Activated CD4-positive, alpha-beta memory T cell treated with anti-CD3 and anti-CD28 coated beads, Interleukin-2, amount 10 ng/mL, durations not matched to agents 7 days and 5 days (primary cell): ENCODE results near the gene PXDN. TPM values are rescaled to one million over a fixed set of nuclear protein-coding genes. Genes with fewer than 3 reads are reported as not detected.

Source experiments
- CTCF ChIA-PET: fragments of 350-600 bp; sonication (Branson Sonifier 250); formaldehyde crosslinking; loops from one replicate; lab custom pipeline; 2021; ENCODE audit warnings: antibody characterized with exemption, inconsistent platforms; lab: Charles Lee
- POLR2A ChIA-PET: fragments of 350-600 bp; sonication (Branson Sonifier 250); formaldehyde crosslinking; loops from one replicate; lab custom pipeline; 2021; ENCODE audit warnings: antibody characterized with exemption; lab: Charles Lee
- DNase-seq: peaks from one replicate; pipeline ENCODE4 v3.0.0-alpha.2; 2020
- H3K27ac Mint-ChIP-seq: one replicate; pipeline ENCODE4 v1.8.0; 2021; ENCODE audit warnings: mild to moderate bottlenecking, mixed read lengths
- H3K27me3 Mint-ChIP-seq: one replicate; pipeline ENCODE4 v1.8.0; 2021; ENCODE audit warnings: mixed read lengths
- H3K36me3 Mint-ChIP-seq: one replicate; pipeline ENCODE4 v1.8.0; 2021; ENCODE audit warnings: low read depth, mixed read lengths
- H3K4me1 Mint-ChIP-seq: one replicate; pipeline ENCODE4 v1.8.0; 2021; ENCODE audit warnings: mixed read lengths
- H3K4me3 Mint-ChIP-seq: one replicate; pipeline ENCODE4 v1.8.0; 2021; ENCODE audit warnings: mild to moderate bottlenecking, mixed read lengths
- H3K9me3 Mint-ChIP-seq: one replicate; pipeline ENCODE4 v1.8.0; 2021; ENCODE audit warnings: mixed read lengths
- total RNA-seq, 2 experiments: library from RNA; stranded (reverse); gene quantifications; one replicate each; pipeline ENCODE4 v1.2.3, GENCODE V29; 2021

The PXDN gene
- total RNA-seq, 2 experiments from 2014 or later, result not detected

DNA sequence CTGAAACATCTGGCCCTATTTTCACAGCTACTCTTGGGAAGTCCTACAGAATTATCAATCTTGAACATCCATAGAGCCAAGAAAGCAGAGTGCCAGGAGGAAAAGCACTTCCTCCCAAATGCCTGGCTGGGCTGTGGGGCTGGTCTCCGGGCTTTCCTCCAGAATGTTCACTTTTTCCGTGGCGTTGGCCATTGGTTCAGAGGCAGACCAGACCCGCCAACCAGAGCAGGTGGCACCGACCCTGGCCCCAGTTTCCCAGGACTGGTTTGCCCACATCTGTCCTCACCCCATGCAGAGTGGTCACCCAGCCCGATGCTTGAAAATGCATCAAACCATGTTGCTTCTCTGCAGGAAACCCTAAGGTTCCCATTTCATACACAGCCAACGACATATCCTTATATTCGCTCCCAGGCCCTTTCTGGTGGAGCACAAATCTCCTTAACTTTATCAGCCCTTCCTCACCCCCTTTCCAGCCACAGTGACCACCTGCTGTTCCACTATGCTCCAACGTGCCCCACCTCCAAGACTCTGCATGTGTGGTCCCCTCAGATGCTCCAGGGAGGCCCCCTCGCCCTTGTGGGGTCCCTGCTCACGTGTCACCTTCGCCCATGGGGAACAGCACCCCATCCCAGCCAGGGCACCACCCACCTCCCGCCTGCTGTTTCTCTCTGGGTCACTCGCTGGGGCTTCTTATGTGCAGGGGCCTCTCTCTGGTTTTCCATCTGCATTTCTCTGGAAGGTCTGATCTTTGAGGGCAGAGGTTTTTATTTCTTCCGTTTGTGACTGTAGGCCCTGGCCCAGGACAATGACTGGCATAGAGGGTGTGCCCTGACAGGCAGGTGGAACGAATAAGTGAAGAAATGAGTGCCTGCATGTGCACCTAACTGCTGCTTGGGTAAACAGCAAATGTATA, 92.9 kb downstream of the PXDN start:
- Mint-ChIP-seq H3K9me3 (no peaks in the 10 kb centered on the region), H3K27ac (no peak overlapping the region)
- CTCF ChIA-PET, result no interaction called here

DNA sequence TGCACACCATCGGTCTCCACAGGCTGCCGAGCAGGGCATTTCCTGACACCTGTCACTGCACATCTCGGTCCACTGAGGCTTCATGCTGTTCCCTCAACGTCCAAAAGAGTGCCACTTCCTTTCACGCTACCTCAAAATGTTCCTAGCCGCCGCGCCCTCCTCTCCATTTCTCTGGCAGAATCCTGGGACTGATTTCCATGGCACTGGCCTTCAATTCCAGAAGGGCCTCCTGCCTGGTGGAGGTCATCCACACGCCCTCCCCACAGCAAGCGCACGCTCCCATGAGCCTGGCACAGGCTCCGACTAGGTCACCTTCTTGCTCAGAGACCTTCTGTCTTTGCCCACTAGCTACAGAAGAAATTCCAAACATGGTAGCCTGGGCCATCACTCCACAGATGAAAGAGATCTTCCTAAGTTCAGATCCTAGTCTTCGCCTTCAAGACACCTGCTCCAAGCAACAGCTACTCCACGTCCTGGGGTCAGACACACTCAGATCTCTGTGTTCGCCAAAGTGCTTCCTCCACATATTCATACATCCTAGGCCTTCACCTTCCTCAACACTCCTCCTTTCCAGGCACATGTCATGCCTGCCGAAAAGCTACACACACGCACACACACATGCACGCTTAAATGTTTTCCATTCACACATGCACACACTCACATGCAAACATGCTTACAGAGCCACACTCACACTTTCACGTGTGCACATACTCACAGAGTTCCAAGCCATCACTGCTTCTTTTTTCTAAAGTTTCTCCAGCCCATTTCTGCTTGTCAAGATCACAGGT, 94.0 kb downstream of the PXDN start:
- Mint-ChIP-seq H3K4me1 (no peaks in the 10 kb centered on the region), H3K36me3 (no peaks in the 10 kb centered on the region), H3K27ac (no peak overlapping the region), H3K4me3 (no peak overlapping the region), H3K27me3 (no peaks in the 10 kb centered on the region), H3K9me3 (no peaks in the 10 kb centered on the region)
- POLR2A ChIA-PET, result no interaction called here
- CTCF ChIA-PET, result no interaction called here
- DNase-seq, result no peak

More for the DNA sequence above, 92.9 kb downstream of the PXDN start:
- Mint-ChIP-seq H3K4me3 (no peak overlapping the region), H3K27me3 (no peaks in the 10 kb centered on the region), H3K4me1 (no peaks in the 10 kb centered on the region), H3K36me3 (no peaks in the 10 kb centered on the region)
- POLR2A ChIA-PET, result no interaction called here
- no peak for DNase-seq

DNA sequence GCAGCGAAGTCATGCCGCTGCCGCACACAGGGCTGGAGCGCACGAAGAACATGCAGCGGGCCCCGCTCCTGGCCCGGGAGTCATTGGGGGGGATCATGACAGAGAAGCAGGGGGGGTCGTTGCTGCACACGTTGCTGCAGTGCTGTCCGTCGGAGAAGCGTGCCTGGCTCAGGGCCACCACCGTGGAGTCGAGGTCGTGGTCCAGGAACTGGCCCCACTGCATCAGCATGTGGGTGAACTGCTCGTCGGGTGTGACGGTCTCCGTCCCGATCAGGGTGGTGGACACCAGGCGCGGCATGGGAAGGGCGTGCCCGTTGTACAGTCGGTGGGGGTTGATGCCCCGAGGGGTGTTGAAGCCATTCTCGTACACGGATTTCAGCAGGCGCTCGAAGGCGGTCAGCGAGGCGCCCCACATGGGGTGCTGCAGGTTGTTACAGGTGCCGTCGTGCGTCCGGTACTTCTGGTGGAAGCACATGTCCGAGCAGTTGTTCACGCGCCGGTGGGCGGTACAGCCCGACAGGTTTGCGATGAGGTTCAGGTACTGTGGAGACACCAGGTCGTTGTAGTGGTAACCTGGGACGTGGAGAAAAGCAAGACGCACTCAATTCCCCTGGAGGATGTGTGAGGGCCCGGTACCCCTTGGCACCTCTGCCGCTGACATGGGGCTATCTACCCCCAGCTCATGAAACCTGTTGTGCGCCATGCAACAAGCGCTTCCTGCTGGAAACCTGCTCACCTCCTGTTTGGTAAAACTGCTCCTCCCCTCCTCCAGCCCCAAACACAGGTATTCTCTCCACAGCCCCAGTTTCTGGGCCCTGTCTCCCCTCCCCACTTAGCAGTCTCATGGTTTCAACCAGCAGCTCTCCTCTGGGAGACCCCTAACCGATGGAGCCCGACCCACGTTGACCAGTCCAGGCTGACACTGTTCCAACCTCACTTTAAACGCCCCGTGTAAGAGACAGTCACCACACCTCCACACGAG, 94.9 kb downstream of the PXDN start:
- CTCF ChIA-PET, result no interaction called here
- Mint-ChIP-seq H3K36me3 (no peaks in the 10 kb centered on the region), H3K9me3 (no peaks in the 10 kb centered on the region), H3K27ac (no peak overlapping the region), H3K4me3 (no peak overlapping the region), H3K4me1 (no peaks in the 10 kb centered on the region), H3K27me3 (no peaks in the 10 kb centered on the region)
- no peak for DNase-seq
- POLR2A ChIA-PET, result no interaction called here

DNA sequence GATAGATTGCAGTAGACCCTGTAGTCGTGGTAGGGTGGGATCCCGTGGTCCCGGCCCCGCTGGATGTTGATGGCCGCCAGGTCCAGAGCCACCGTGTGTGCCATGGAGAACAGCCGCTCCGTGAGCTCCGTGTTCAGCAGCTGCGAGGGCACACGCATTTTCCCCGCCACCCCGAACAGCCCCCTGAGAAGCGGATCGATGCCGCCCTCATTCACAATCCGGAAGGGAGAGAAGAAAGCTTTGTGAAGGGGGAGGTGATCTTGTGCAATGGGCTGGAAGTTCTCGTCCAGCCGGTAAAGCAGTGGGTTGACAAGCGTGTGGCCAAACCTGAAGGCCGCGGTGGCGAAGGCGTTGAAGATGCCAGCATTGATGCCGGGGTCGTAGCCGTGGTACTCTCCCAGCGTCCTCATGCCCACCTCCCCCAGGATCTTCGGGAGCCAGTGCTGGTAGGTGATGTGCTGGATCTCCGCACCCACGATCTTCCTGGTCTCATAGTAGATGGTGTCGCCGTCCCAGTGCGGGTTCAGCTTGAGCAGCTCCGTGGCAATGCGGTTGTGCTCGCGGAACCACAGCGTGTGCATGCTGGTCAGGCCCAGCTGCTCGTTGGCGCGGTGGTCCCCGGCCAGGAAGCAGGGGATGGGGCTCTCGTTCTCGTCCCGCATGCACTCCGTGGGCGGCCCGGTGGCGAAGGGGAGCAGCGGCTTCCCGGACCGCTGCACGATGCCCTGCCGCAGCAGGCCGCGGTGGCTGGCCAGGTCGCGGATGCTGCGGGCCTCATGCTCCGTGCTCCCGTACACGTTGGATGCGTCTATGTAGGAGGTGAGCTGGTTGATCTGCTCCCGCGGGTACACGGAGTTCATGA, 95.8 kb downstream of the PXDN start:
- no peak for DNase-seq
- Mint-ChIP-seq H3K4me3 (no peak overlapping the region), H3K4me1 (no peaks in the 10 kb centered on the region), H3K9me3 (no peaks in the 10 kb centered on the region), H3K27ac (no peak overlapping the region), H3K36me3 (no peaks in the 10 kb centered on the region), H3K27me3 (no peaks in the 10 kb centered on the region)
- POLR2A ChIA-PET, result no interaction called here
- CTCF ChIA-PET, result interaction anchor here (1.4 kb wide), 1 partner anchor 121 kb away, joined by 3 read pairs; no protein-coding TSS in a partner anchor

DNA sequence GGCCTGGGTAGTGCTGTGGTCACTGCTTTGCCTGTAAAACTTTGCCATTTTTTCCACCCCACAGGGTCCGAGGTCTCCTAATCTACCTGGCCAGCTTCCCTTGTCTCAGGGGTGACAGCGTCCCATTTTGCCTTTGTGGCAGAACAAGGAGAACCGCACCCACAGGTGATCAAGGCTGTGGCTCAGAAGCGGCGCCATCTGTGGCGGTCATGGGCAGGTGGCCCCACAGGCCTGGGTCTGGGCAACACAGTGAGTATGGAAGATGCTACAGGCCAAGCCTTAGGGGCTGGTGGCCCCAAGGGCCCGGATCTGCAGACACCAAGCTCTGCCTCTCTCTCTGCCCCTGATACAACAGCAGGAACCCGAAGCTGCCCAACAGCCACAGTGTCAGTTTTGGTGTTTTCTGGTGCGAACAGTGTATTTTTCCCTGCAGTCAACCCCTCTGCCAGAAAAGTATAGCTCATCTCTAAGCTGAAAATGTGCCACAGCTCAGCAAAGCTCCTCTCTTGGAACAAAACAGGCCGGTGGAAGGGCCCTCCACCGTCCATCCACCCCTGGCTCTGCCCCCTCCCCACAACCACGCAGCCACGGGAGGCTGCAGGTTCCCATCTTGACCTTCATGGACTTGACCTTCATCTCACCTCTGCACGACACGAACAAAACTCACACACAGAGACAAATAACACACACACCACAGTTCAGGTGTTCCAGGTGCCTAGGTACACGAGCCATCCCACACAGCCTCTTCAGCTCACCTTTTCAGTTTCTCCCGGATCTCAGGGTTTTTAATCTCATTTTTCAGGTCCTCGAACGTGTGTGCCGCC, 96.7 kb downstream of the PXDN start:
- Mint-ChIP-seq H3K4me3 (no peak overlapping the region), H3K27me3 (no peaks in the 10 kb centered on the region), H3K36me3 (no peaks in the 10 kb centered on the region), H3K27ac (no peak overlapping the region), H3K4me1 (no peaks in the 10 kb centered on the region), H3K9me3 (no peaks in the 10 kb centered on the region)
- no peak for DNase-seq
- ChIA-PET CTCF (interaction anchor here (1.4 kb wide), 1 partner anchor 122 kb away, joined by 3 read pairs; no protein-coding TSS in a partner anchor), POLR2A (no interaction called here)

DNA sequence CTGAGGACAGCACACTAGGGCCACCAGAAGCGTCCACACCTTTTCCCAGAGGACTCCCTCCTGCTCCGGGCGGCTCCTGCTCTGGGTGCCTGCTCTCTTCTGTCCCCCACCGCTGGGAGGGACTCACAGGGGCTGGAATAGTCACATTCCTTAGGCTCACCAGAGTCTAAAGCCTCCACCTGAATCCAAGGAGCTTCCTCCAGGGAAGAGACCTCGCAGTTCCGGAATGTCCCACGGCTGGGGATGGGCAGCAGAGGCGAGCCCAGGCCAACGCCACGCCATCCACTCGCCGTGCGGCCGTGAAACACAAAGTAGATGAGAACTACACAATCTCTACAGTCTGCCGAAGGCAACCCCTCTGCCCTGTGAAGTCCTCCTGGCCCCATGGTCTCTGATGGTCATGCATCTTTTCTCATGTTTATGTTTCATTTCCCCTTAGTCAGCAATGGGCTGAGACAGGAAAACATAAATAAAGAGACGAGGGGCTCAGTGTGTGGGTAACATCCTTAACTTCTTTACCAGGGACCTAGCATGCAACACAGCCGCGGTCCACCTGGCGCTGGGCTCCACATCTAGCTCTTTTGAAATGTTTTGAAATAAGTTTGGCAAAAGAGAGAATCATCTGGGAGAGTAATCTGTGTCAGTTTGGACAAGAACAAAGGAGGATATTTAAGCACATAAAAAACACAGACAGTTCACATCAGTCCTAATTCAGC, 98.4 kb downstream of the PXDN start:
- Mint-ChIP-seq H3K4me1 (no peaks in the 10 kb centered on the region), H3K9me3 (no peaks in the 10 kb centered on the region), H3K27ac (no peak overlapping the region), H3K4me3 (no peak overlapping the region), H3K36me3 (no peaks in the 10 kb centered on the region), H3K27me3 (no peaks in the 10 kb centered on the region)
- DNase-seq, result no peak
- POLR2A ChIA-PET, result no interaction called here
- CTCF ChIA-PET, result no interaction called here

DNA sequence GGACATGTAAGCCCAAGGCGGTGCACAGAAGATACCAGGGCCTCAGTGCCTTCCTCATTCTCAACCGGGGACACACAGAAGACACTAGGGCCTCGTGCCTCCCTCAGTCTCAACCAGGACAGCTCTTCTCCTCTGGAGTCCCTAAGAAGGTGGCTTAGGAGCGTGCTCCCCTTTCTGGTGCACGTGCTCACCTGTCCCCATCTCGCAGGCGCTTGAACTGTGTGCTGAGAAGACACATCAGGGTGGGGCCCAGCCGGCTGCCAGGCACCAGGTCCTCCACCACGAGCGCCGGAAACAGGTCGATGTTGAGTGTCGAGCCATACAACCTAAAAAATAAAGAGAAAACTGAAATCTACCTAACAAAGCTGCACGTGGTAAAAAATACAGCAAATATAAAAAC, 99.9 kb downstream of the PXDN start:
- H3K27ac Mint-ChIP-seq, result no peak overlapping the region
- no peaks in the 10 kb centered on the region for H3K27me3 Mint-ChIP-seq
- DNase-seq, result no peak
- POLR2A ChIA-PET, result no interaction called here
- CTCF ChIA-PET, result no interaction called here
- no peaks in the 10 kb centered on the region for H3K36me3 Mint-ChIP-seq
- no peak overlapping the region for H3K4me3 Mint-ChIP-seq
- no peaks in the 10 kb centered on the region for H3K4me1 Mint-ChIP-seq
- H3K9me3 Mint-ChIP-seq, result no peaks in the 10 kb centered on the region

DNA sequence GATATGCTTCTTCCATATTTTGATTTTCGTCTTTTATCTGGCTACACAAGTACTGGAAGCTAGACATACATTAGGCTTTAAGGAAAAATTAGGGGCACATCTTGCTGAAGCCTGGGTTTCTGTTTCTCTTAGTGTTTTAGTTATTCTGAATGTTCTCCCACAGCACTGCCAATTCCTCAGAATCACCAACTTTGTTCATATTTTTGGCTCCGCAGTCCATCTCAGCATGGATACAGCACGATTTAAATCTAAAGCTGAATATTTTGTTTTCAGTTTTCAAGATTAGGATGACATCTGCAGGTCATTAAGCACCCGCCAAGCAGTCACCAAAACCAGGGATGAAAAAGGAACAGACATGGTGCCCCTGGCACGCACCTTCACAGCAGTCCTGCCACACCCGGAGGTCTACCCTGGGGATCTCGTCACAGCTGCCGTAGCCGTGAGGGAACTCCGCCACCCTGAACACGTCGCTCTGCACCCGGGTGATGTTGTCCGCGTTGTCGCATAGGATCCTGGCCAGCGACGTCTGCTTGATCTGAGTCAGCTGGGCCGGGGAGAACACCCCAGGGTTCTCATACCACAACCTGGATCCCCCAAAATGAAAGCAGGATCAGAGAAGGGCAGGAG, 101.2 kb downstream of the PXDN start:
- no peak overlapping the region for H3K27ac Mint-ChIP-seq
- no peaks in the 10 kb centered on the region for H3K4me1 Mint-ChIP-seq
- CTCF ChIA-PET, result no interaction called here
- DNase-seq, result no peak
- H3K27me3 Mint-ChIP-seq, result no peaks in the 10 kb centered on the region
- H3K4me3 Mint-ChIP-seq, result no peak overlapping the region
- POLR2A ChIA-PET, result no interaction called here
- no peaks in the 10 kb centered on the region for H3K9me3 Mint-ChIP-seq
- H3K36me3 Mint-ChIP-seq, result no peaks in the 10 kb centered on the region

DNA sequence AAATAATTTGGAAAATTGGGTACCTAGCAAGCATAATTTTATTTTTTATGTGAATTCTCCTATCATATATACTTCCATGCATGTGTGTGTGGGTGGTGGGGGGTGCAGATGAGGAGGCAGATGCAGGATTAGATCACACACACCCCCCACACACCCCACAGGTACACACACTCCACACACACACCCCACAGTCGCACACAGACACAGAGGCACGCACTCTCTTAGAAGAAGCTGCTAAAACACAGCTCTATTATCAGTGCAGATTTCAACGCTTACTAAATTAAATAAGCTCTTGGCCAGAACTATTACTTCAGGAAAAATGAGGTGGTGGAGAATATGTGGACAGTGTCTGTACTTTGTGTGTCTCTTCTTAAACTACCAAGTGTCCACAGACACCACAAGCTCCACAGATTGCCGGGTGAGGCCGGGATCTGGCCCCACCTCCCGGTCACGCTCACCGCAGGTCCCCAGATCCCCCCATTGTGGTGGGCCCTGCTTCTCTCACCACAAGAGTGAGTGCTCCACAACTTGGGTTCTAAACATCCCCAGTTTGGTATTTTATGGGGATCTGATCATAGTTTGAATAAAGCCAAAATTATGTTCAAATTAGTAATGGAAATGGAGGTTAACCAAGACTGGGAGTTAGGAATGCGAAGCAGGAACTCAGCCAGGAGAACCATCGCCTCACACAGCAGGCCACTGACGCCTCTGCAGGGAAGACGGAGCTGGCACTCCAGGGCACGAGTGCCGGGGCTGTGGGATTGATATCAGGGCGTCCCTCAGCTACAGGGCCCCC, 102.1 kb downstream of the PXDN start:
- Mint-ChIP-seq H3K4me3 (no peak overlapping the region), H3K9me3 (no peaks in the 10 kb centered on the region), H3K27ac (no peak overlapping the region), H3K27me3 (no peaks in the 10 kb centered on the region), H3K4me1 (no peaks in the 10 kb centered on the region), H3K36me3 (no peaks in the 10 kb centered on the region)
- ChIA-PET POLR2A (no interaction called here), CTCF (no interaction called here)
- DNase-seq, result no peak

DNA sequence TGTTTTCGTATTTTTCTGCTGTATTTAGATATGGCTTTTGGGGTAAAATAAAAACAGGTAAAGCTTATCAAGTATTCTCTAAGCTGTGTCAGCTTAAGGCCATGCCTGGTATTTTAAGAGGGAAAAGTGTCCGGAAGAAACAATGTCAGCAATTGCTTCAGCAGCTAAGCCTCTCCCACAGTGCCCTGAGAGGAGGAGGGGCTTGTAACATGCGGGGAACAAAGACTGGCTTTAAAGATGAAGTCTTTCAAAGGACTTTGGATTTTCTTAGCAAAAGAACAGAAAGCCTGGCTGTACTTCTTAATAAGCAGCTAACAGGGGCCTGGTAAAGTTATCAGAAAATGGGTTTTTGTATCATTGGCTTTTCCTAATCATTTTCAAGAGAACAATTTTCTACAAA, 102.8 kb downstream of the PXDN start:
- Mint-ChIP-seq H3K36me3 (no peaks in the 10 kb centered on the region), H3K4me1 (no peaks in the 10 kb centered on the region), H3K4me3 (no peak overlapping the region), H3K27ac (no peak overlapping the region), H3K27me3 (no peaks in the 10 kb centered on the region), H3K9me3 (no peaks in the 10 kb centered on the region)
- ChIA-PET CTCF (no interaction called here), POLR2A (no interaction called here)
- no peak for DNase-seq
